Epithelial cell of proximal tubule (primary cell): ENCODE measurements around the gene GLTPD2. TPM values are rescaled to one million over a fixed set of nuclear protein-coding genes. Genes with fewer than 3 reads are reported as not detected.

Experiments
- DNase-seq: peaks from one replicate; pipeline ENCODE4 v3.0.0-alpha.2; 2011; ENCODE audit warnings: low read depth
- H3K4me3 ChIP-seq: 2 replicates; pipeline ENCODE4 v1.5.1; 2011; ENCODE audit warnings: low read depth, mild to moderate bottlenecking, low read length
- total RNA-seq: library from RNA; depleted of rRNA; stranded (reverse); fragments of >200 nt; gene quantifications from 2 replicates; pipeline ENCODE4 v1.2.3, GENCODE V29; 2015
- TF ChIP-seq, protein P1 (sequence below): conservative IDR thresholded peaks from 2 replicates; pipeline ENCODE4 v1.5.1; 2012; ENCODE audit warnings: low read depth, mild to moderate bottlenecking, low read length

Gene GLTPD2
- total RNA-seq, 1 donor from 2014 or later: not detected

DNA sequence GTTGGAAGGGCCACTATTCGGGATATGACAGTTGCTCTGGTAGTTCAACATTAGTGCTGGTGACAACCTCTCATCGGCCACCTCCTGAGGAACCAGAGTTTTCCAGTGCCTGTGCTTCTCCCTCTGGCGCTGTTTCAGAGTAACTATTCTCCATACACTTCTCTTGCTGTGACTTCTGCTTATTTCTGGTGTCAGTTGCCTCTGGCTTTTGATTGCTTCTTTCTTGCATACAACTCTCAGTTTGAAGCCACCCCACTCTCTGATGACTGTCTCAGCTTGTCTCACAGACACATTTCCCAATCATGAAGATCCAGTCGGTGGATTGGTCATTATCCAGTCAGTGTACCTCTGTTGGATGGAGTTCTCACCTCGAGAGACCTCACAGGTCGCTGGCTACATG is 20.5 kb upstream of the GLTPD2 start:
- DNase-seq: no peak
- TF ChIP-seq, protein P1, sequence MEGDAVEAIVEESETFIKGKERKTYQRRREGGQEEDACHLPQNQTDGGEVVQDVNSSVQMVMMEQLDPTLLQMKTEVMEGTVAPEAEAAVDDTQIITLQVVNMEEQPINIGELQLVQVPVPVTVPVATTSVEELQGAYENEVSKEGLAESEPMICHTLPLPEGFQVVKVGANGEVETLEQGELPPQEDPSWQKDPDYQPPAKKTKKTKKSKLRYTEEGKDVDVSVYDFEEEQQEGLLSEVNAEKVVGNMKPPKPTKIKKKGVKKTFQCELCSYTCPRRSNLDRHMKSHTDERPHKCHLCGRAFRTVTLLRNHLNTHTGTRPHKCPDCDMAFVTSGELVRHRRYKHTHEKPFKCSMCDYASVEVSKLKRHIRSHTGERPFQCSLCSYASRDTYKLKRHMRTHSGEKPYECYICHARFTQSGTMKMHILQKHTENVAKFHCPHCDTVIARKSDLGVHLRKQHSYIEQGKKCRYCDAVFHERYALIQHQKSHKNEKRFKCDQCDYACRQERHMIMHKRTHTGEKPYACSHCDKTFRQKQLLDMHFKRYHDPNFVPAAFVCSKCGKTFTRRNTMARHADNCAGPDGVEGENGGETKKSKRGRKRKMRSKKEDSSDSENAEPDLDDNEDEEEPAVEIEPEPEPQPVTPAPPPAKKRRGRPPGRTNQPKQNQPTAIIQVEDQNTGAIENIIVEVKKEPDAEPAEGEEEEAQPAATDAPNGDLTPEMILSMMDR: no peak
- no peak overlapping the region for H3K4me3 ChIP-seq

DNA sequence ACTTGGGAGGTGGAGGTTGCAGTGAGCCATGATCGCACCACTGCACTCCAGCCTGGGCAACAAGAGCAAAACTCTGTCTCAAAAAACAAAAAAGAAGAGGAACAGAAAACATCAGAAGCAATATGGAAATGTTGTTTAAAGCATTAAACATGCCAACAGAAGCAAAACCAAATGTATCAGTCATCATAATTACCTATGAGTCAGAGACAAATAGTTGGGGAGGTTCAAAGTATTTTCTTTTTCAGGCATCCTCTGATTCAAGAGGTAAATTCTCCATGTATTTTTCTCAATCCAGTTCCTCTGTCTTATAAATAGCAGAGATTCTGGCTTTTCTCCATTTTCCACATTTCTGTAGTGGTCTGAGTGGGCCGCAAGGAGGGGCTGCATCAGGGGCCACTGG is 19.1 kb upstream of the GLTPD2 start:
- H3K4me3 ChIP-seq: no peak overlapping the region
- TF ChIP-seq, protein P1: no peak
- DNase-seq: no peak

DNA sequence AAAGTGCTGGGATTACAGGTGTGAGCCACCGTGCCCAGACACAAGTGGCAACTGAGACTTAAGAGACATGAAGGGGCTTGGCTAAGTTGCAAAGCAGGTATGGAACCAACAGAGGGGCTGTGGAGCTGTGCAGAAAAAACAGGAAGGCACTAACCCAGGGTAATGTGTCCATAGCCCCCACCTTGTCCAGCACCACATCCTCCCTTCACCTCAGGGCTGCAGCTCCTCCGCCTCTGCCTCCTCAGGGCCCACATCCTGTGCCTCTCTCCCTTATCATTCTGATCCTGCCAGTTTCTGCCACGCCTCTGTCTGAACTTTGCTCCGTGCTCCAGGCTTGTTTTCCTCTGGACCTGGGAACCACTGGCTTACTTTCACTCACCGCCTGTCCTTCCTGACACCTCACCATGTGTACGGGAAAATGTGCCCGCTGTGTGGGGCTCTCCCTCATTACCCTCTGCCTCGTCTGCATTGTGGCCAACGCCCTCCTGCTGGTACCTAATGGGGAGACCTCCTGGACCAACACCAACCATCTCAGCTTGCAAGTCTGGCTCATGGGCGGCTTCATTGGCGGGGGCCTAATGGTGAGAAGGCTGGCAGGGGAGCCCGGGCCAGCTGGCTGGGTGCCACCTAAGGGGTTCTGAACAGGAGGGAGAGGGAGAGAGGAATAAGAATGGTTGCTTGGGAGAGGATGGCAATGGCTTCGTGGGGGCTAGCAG is 17.1 kb upstream of the GLTPD2 start, which contains the start of gene TM4SF5:
Gene TM4SF5 (plus strand): TSS at position 368 of the 716 bp plus-strand sequence. CDS start 37 bp downstream, at position 405.
- no peak within 1 kb of the TSS for H3K4me3 ChIP-seq
- DNase-seq: no peak

DNA sequence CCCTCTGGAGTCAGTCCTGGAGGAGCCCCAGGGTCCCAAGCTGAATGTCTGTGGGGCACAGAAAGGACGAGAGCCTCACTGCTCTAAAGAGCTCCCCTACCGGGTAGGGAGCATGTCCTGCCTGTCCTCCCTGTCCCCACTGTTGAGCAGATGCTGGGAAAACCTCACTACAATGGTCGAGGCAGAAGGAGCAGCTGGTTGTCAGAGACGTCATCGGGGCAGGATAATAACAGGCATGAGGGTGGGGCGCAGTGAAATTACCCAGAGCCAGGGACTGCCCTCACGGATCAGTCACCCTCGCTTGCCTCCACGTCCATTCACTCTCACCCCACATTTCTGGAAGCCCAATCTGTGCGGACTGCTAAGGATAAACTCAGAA is 16.5 kb upstream of the GLTPD2 start:
- no peak for DNase-seq
- H3K4me3 ChIP-seq: no peak overlapping the region
- TF ChIP-seq, protein P1: no peak

More for the DNA sequence above, 17.1 kb upstream of the GLTPD2 start, which contains the start of gene TM4SF5:
- TF ChIP-seq, protein P1: no peak

DNA sequence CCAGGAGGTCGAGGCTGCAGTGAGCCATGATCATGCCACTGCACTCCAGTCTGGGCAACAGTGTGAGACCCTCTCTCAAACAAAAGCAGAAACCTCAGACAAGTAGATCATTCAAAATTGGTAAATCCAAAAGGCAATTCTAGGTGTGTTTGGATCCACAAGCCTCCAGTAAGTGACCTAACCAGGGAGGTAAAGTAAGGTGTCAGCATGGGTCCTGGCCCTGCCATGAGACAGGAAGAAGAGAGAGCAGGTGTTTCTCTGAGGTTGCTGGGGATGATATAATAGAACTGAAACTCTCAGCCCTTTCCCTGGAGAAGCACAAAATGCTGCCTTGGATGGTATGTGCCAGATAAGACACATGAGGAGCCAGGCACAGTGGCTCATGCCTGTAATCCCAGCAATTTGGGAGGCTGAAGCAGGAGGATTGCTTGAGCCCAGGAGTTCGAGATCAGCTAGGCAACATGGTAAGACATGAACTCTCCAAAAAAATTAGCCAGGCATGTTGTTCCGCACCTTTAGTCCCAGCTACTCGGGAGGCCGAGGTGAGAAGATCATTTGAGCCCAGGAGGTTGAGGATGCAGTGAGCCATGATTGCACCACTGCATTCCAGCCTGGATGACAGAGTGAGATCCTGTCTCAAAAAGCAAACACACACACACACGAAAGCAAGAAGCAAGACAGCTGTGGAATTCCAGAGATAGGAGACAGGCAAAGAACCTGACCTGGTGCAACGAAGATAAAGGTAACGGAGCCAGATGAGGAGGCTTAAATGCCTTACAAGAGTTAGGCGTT is 10.6 kb upstream of the GLTPD2 start:
- TF ChIP-seq, protein P1: no peak
- no peak for DNase-seq
- H3K4me3 ChIP-seq: no peak overlapping the region

DNA sequence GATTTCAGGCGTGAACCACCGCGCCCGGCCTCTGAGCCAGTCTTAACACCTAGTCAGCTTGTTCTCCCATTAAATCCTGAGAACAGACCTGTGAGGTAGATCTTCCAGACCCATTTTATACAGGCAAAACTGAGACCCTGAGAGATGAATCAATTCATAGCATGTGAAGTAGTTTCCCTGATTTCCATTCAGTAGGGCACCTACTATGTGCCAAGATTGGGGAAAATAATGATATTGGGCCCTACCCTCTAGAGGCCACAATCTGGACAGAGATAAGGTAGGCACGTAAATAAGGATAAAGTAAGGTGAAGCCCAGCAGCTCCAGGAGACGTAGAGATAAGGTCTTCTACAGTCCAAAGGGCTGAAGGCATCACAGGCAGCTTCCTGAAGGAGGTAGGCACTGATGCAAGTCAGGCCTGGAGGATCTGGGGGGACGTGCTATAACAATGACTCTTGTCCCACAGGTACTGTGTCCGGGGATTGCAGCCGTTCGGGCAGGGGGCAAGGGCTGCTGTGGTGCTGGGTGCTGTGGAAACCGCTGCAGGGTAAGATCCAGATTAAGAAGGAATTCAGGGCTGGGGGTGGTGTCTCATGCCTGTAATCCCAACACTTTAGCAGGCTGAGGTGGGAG is 8.3 kb upstream of the GLTPD2 start:
- TF ChIP-seq, protein P1: no peak
- H3K4me3 ChIP-seq: no peak overlapping the region

More for the DNA sequence above, 8.3 kb upstream of the GLTPD2 start:
- DNase-seq: no peak
